NCI-H2196 (cell line): Measurements from ENCODE around the gene OR6S1.
"Not testable (repeated sequence)": the region's sequence is repeated elsewhere in the genome, so short reads cannot be mapped to it uniquely, and the experiment has no call there.

Source experiments
- DNase-seq: peaks from one replicate; lab custom pipeline; 2025; ENCODE audit not compliant: unreplicated experiment; lab: John Stamatoyannopoulos, UW

Gene OR6S1

DNA sequence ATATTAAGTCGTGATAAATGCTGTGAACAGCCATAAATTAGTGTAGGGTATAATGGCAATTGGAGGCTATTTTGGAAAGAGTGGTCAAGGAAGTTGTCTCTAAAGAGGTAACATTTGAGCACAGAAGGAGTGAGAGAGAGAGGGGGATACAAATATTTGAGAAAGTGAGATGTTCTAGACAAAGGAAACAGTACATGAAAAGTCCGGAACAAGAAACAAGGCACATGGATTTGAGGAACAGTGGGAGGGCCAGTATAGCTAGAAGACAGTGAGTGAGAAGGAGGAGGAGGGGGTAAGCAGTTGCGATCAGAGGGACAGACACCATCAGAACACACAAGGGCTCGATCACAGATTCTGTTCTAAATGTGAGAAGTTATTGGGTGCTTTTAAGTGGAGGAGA lies 30.2 kb downstream of the OR6S1 start:
- no peak for DNase-seq

GRCh38 chr14:20610002-20610765 lies 31.3 kb downstream of the OR6S1 start:
- peak; percentile 58 for DNase-seq

DNA sequence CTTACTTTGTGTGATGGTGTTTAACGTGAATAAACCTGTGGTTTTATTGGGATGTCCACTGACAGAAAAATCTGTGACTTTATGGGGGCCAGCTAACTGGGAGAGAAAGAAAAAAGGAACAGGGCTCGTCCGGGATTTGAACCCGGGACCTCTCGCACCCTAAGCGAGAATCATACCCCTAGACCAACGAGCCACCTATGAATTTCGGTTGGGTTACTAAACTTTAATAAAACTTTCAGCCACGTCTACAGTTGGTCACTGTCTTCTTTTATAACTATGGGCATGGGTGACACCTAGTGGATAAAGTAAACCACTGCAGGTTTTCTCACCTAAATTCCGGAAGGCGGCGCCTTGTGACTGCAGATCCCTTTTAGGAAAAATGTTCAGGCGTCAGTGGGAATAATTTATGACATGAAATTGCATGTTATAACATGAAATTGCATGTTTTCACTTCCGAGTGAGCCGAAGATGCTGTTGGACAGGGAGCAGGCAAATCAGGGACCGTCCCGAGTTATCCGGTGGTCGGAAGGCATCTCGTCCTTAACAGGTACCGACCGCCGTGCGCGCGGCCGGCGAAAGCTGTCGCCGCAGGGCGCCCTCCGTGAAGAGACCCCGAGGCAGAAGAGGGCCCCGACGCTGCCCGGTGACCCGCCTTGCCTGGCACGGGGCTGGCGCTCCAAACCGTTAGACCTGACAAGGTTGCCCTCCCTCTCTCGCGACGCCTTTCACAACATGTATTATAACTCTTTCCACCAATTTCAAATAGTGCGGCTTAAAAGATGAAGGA lies 32.1 kb downstream of the OR6S1 start:
- peak; percentile 83 for DNase-seq

- DNase-seq, result no peak
These were observed 32.9 kb downstream of the OR6S1 start for GRCh38 chr14:20608383-20609110.

DNA sequence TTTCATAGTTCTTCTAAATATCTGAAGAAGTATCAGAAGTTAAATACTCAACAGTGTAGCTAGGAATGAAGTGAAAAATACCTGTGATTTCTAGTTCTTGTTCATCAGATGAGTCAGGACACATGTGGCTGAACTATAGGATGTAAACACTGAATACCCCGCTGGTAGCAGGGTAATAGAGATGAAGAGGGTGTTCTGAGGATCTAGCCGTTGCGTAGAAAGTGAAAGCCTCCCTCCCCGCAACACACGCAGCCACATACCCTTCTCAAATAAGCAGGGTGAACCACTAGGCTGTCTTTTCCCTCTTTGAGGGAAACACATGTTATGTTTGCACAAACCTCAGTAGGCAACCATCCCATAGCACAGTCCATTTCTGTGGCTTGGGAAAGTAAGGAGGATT lies 33.9 kb downstream of the OR6S1 start:
- DNase-seq, result no peak

GRCh38 chr14:20606902-20607242 lies 34.6 kb downstream of the OR6S1 start:
- DNase-seq, result no peak

DNA sequence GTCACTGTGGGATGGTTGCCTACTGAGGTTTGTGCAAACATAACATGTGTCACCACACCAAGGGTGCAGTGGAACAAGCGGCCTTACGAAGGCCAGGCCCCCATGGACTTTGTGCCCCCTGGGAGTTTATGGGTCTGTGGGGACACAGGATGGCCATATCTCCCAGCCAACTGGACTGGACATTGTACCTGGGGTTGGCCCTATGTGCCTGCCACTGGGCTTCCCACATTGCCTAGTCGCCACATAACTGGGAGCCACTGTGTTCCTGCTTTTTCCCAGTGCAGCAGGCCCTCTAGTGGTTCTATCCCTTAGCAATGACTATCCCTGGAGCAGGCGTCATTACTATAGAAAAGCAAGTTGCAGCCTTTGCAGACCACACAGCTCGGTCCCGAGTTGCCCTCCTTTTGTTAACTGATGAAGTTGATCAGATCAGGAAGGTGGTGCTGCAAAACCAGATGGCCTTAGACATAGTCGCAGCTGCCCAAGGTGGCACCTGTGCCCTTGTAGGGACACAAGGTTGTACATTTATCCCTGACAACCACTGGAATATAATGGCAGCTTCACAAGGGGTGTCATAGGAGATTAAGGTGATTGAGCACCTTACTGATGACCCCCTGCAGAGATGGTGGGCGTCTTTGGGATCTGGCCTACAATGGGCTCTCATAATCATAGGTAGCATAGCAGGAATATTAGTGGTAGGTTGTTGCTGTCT lies 35.1 kb downstream of the OR6S1 start:
- DNase-seq, result peak; percentile 37

- DNase-seq, result no peak
These were observed 37.4 kb downstream of the OR6S1 start for GRCh38 chr14:20603813-20604690.

- DNase-seq, result no peak
These were observed 38.9 kb downstream of the OR6S1 start for GRCh38 chr14:20602583-20602982.

DNA sequence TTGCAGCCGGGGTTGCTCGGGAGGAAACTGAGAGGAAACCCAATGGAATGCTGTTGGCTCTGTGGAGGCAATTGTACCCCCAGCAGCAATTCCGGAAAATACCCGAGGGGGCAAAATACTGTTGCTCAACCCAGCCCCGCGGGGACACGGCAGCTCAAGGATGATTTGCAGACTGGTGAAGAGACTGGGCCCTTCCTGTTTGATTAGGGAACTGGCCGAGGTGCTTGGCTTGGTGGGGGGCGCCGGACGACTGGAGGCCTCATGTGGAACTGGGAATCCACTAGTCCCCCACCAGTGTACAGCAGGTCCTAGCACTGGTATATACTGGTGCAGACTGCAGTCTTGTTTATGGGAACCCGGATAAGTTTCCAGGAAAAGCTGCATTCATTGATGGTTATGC lies 40.0 kb downstream of the OR6S1 start:
- no peak for DNase-seq

GRCh38 chr14:20597108-20597507 lies 44.4 kb downstream of the OR6S1 start:
- DNase-seq, result no peak

- not testable (repeated sequence) for DNase-seq
These were observed 45.8 kb downstream of the OR6S1 start for GRCh38 chr14:20595726-20596125.

- no peak for DNase-seq
These were observed 48.9 kb downstream of the OR6S1 start for GRCh38 chr14:20592574-20592973.

- no peak for DNase-seq
These were observed 50.3 kb downstream of the OR6S1 start, which contains the start of gene RNASE12 for GRCh38 chr14:20591235-20591634. RNASE12 (minus strand) TSS chr14:20591376; CDS start chr14:20590723, 653 bp downstream.
